A549 (cell line): Measurements from ENCODE around the gene BET1L.

ENCODE experiments used
- BHLHE40 ChIP-seq: IDR thresholded peaks from 2 replicates; pipeline ENCODE4 v1.6.1; 2012; ENCODE audit warnings: low read depth, low read length, inconsistent platforms
- CHD2 ChIP-seq: fragments of 150-350 bp; IDR thresholded peaks from 2 replicates; pipeline ENCODE4 v1.6.1; 2014; ENCODE audit warnings: low read length; ENCODE audit not compliant: partially characterized antibody
- CTCF ChIP-seq: fragments of >200 bp; sonication (Bioruptor Twin); formaldehyde crosslinking; IDR thresholded peaks from 3 replicates; pipeline ENCODE4 v1.5.1; 2016
- EHF ChIP-seq: fragments of 250-450 bp; sonication (Bioruptor Pico); IDR thresholded peaks from 2 replicates; pipeline ENCODE4 v1.5.0; 2020; ENCODE audit warnings: mild to moderate bottlenecking
- EP300 ChIP-seq, 2 experiments: fragments of >200 bp; sonication (Bioruptor Twin); formaldehyde crosslinking; IDR thresholded peaks; 2 replicates in 1 of 2; 3 replicates in 1 of 2; pipeline ENCODE4 v1.6.1; 2016 to 2017
- MAX ChIP-seq: IDR thresholded peaks from 2 replicates; pipeline ENCODE4 v1.6.1; 2012
- NR3C1 ChIP-seq: fragments of >200 bp; sonication (Bioruptor Twin); formaldehyde crosslinking; IDR thresholded peaks from 3 replicates; pipeline ENCODE4 v1.6.1; 2017
- PHF8 ChIP-seq: fragments of 200-600 bp; sonication (generic); IDR thresholded peaks from 2 replicates; pipeline ENCODE4 v1.6.1; 2016; ENCODE audit warnings: low read depth, mild to moderate bottlenecking, antibody characterized with exemption, moderate library complexity, borderline replicate concordance
- POLR2A ChIP-seq: IDR thresholded peaks from 2 replicates; pipeline ENCODE4 v1.6.1; 2012; ENCODE audit warnings: mild to moderate bottlenecking, low read length
- RFX5 ChIP-seq: fragments of 450-650 bp; IDR thresholded peaks from 2 replicates; pipeline ENCODE4 v1.7.1; 2014; ENCODE audit warnings: antibody characterized with exemption, mild to moderate bottlenecking, moderate library complexity

- TF ChIP-seq POLR2A (no peak), PHF8 (no peak), EHF (CRISPR knock-in tag) (no peak), CTCF (no peak), EP300 (IDR thresholded peaks at IDR 0.05) (no peak), CHD2 (no peak), BHLHE40 (no peak), NR3C1 (no peak), MAX (no peak), RFX5 (no peak)
Observed at GRCh38 chr11:200224-201003, 6.8 kb downstream of the BET1L start.
